CD4-positive, alpha-beta T cell treated with Interferon alpha-2 for 1 hour (primary cell): ENCODE results near the gene ZNF383.

Experiments used
- DNase-seq, 2 donors: peaks; one replicate each; pipeline ENCODE4 v3.0.0-alpha.2; 2020 to 2022

ZNF383 gene

GRCh38 chr19:37294246-37294645, 76.2 kb downstream of the ZNF383 start:
- peak in 1 of 2 donors; percentile 70 for DNase-seq
